ENCODE measurements around the gene DSTN.

DSTN gene

GRCh38 chr20:17641993-17642392 lies 72.1 kb downstream of the DSTN start:
- H3F3A ChIP-seq (ENCODE audit: insufficient read depth, low read length): no peaks in the 10 kb centered on the region
- peaks cover 11% of the 10 kb centered on the region; the same call in 1 of the 2 replicates for H3K36me3 ChIP-seq (ENCODE audit: insufficient read depth, low read length)
- H3K4me2 ChIP-seq (ENCODE audit: low read length): no peak overlapping the region
- no peaks in the 10 kb centered on the region for H3K79me2 ChIP-seq (ENCODE audit: insufficient read depth, low read length)
- no peak overlapping the region for H3K9ac ChIP-seq (ENCODE audit: low read length)
- no peaks in the 10 kb centered on the region for H4K20me1 ChIP-seq (ENCODE audit: insufficient read depth, low read length)
- no peaks in the 10 kb centered on the region for H3K9me3 ChIP-seq (ENCODE audit: low read length)
- no peak overlapping the region for H2AFZ ChIP-seq (ENCODE audit: low read length)
- no peak overlapping the region for H3K27ac ChIP-seq (ENCODE audit: low read depth, low read length, poor library complexity, severe bottlenecking)
- no peak overlapping the region for H3K4me3 ChIP-seq (ENCODE audit: low read depth, low read length, poor library complexity, severe bottlenecking)
- no peaks in the 10 kb centered on the region for H3K9me2 ChIP-seq (ENCODE audit: low read depth, low read length)
- H3K4me1 ChIP-seq (ENCODE audit: insufficient read depth, low read length, severe bottlenecking): peaks cover 31% of the 10 kb centered on the region
- no peak for TF ChIP-seq CTCF (IDR thresholded peaks at IDR 0.05; ENCODE audit: low read length)
- TF ChIP-seq EZH2 (IDR thresholded peaks at IDR 0.05; ENCODE audit: borderline replicate concordance, low read length): no peak
- H3K27me3 ChIP-seq (ENCODE audit: insufficient read depth, low read length): no peaks in the 10 kb centered on the region

GRCh38 chr20:17642404-17643269 lies 72.8 kb downstream of the DSTN start:
- Histone ChIP-seq H3K27ac (ENCODE audit: low read depth, low read length, poor library complexity, severe bottlenecking) (no peak overlapping the region), H4K20me1 (ENCODE audit: insufficient read depth, low read length) (no peaks in the 10 kb centered on the region), H3K4me1 (ENCODE audit: insufficient read depth, low read length, severe bottlenecking) (peaks cover 34% of the 10 kb centered on the region), H3K27me3 (ENCODE audit: insufficient read depth, low read length) (no peaks in the 10 kb centered on the region), H3K4me3 (ENCODE audit: low read depth, low read length, poor library complexity, severe bottlenecking) (no peak overlapping the region), H3K9ac (ENCODE audit: low read length) (no peak overlapping the region), H3K79me2 (ENCODE audit: insufficient read depth, low read length) (no peaks in the 10 kb centered on the region), H2AFZ (ENCODE audit: low read length) (no peak overlapping the region), H3K9me2 (ENCODE audit: low read depth, low read length) (no peaks in the 10 kb centered on the region), H3K36me3 (ENCODE audit: insufficient read depth, low read length) (peaks cover 11% of the 10 kb centered on the region; the same call in 1 of the 2 replicates), H3K4me2 (ENCODE audit: low read length) (no peak overlapping the region), H3K9me3 (ENCODE audit: low read length) (no peaks in the 10 kb centered on the region), H3F3A (ENCODE audit: insufficient read depth, low read length) (no peaks in the 10 kb centered on the region)
- TF ChIP-seq CTCF (IDR thresholded peaks at IDR 0.05; ENCODE audit: low read length) (no peak), EZH2 (IDR thresholded peaks at IDR 0.05; ENCODE audit: borderline replicate concordance, low read length) (no peak)

- H4K20me1 ChIP-seq (ENCODE audit: insufficient read depth, low read length): no peaks in the 10 kb centered on the region
- H3F3A ChIP-seq (ENCODE audit: insufficient read depth, low read length): no peaks in the 10 kb centered on the region
- no peak overlapping the region for H3K4me3 ChIP-seq (ENCODE audit: low read depth, low read length, poor library complexity, severe bottlenecking)
- peak overlapping the region; percentile 49 for H3K4me2 ChIP-seq (ENCODE audit: low read length)
- H3K9me3 ChIP-seq (ENCODE audit: low read length): no peaks in the 10 kb centered on the region
- H3K27ac ChIP-seq (ENCODE audit: low read depth, low read length, poor library complexity, severe bottlenecking): peak overlapping the region; percentile 75
- no peak overlapping the region for H2AFZ ChIP-seq (ENCODE audit: low read length)
- no peak overlapping the region; the same call in 1 of the 2 replicates for H3K9ac ChIP-seq (ENCODE audit: low read length)
- H3K27me3 ChIP-seq (ENCODE audit: insufficient read depth, low read length): no peaks in the 10 kb centered on the region
- peaks cover 45% of the 10 kb centered on the region for H3K4me1 ChIP-seq (ENCODE audit: insufficient read depth, low read length, severe bottlenecking)
- no peaks in the 10 kb centered on the region for H3K79me2 ChIP-seq (ENCODE audit: insufficient read depth, low read length)
- H3K36me3 ChIP-seq (ENCODE audit: insufficient read depth, low read length): peaks cover 8% of the 10 kb centered on the region; the same call in 1 of the 2 replicates
- TF ChIP-seq EZH2 (IDR thresholded peaks at IDR 0.05; ENCODE audit: borderline replicate concordance, low read length) (no peak), CTCF (IDR thresholded peaks at IDR 0.05; ENCODE audit: low read length) (no peak)
- H3K9me2 ChIP-seq (ENCODE audit: low read depth, low read length): no peaks in the 10 kb centered on the region
These were observed 73.8 kb downstream of the DSTN start for GRCh38 chr20:17643531-17644188.
